ENCODE results near the gene UQCC5.

The UQCC5 gene, protein sequence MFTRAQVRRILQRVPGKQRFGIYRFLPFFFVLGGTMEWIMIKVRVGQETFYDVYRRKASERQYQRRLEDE
- 5.8 to 8.8 (median 6.7) reads per million in 3 experiments for total RNA-seq

DNA sequence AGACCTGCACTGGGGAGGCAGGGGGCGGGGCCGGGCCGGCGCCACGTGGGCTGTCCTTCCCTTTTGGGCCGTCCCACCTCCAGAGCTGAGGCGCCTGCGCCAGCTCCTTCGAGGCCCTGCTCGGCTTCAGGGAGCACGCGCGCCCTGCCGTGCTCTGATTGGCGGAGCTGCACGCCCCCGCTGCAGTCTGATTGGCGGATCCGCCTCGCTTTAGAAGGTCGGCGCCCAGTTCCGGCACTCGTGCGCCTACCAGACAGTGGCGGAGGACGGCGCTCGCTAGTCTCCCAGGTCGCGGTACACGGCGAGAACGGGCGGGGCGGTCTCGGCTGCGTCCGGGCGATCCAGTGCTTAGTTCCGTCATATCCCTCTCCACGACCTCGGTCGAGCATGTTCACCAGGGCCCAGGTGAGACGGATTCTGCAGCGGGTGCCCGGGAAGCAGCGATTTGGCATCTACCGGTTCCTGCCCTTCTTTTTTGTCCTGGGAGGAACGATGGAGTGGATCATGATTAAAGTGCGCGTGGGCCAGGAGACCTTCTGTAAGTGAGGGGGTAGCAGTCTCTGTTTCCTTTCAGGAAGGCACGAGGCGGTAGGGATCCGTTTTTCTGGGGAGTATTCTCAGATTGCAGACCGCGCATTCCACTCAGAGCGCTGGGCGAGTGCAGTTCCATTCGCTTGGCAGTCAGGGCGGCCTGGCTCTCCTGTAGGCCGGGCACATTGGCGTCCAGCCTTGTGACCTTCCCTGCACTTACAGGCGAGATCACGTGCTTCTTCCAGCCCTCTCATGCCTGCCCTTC lies at the start of gene UQCC5:
UQCC5 (plus strand) TSS at position 237 of the 796 bp plus-strand sequence; CDS start at position 388, 151 bp downstream.
- peak; percentile 98 for DNase-seq

GRCh38 chr3:52487050-52487787 lies 49.2 kb upstream of the UQCC5 start:
- no peak for DNase-seq

GRCh38 chr3:52487788-52488691 lies 48.4 kb upstream of the UQCC5 start:
- no peak for DNase-seq

- DNase-seq, result no peak
Measured at GRCh38 chr3:52488746-52489145, 47.7 kb upstream of the UQCC5 start.

DNA sequence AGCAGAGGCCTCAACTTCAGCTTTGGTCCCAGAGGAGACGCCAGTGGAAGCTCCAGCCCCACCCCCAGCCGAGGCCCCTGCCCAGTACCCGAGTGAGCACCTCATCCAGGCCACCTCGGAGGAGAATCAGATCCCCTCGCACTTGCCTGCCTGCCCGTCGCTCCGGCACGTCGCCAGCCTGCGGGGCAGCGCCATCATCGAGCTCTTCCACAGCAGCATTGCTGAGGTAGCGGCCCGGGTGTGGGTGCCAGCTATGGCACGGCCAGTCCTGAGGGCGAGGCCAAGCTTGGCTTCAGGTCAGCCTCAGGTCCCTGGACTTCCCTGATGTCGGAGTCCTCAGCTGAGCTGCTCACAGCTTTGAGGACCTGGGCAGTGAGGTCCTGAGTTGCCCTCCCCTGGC lies 47.0 kb upstream of the UQCC5 start:
- no peak for DNase-seq

DNA sequence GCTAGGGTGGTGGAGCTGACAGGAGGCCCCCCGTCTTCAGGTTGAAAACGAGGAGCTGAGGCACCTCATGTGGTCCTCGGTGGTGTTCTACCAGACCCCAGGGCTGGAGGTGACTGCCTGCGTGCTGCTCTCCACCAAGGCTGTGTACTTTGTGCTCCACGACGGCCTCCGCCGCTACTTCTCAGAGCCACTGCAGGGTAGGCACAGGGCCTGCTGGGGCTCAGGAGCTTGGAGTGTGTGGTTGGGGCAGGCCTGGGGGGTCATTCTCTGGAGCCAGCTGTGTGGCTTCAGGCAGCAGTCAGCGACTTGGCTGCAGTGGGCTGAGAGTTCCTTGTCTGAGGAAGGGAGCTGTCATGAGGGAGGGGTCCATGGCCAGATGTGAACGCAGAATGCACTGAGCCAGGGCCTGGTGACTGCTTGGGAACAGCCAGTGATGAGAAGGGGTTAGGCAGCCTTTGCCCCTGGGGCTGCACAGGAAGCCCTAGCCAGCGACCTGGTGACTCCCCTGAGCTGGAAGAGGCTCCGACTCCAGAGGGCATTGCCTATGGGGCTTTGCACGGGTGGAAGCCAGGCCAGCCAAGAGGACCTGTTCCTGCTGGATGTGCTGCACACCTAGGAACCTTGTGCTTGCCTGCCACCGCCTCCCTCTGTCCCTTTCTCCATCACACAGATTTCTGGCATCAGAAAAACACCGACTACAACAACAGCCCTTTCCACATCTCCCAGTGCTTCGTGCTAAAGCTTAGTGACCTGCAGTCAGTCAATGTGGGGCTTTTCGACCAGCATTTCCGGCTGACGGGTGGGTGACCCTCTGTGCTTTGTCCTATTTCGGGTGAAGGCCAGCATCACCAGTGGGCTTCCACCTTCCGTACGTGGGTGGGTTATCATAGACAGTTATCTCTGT lies 46.1 kb upstream of the UQCC5 start:
- no peak for DNase-seq

- no peak for DNase-seq
Measured at GRCh38 chr3:52490939-52491526, 45.4 kb upstream of the UQCC5 start.

DNA sequence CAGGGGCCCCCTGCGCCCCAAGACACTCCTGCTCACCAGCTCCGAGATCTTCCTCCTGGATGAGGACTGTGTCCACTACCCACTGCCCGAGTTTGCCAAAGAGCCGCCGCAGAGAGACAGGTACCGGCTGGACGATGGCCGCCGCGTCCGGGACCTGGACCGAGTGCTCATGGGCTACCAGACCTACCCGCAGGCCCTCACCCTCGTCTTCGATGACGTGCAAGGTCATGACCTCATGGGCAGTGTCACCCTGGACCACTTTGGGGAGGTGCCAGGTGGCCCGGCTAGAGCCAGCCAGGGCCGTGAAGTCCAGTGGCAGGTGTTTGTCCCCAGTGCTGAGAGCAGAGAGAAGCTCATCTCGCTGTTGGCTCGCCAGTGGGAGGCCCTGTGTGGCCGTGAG lies 44.3 kb upstream of the UQCC5 start:
- DNase-seq, result no peak

DNA sequence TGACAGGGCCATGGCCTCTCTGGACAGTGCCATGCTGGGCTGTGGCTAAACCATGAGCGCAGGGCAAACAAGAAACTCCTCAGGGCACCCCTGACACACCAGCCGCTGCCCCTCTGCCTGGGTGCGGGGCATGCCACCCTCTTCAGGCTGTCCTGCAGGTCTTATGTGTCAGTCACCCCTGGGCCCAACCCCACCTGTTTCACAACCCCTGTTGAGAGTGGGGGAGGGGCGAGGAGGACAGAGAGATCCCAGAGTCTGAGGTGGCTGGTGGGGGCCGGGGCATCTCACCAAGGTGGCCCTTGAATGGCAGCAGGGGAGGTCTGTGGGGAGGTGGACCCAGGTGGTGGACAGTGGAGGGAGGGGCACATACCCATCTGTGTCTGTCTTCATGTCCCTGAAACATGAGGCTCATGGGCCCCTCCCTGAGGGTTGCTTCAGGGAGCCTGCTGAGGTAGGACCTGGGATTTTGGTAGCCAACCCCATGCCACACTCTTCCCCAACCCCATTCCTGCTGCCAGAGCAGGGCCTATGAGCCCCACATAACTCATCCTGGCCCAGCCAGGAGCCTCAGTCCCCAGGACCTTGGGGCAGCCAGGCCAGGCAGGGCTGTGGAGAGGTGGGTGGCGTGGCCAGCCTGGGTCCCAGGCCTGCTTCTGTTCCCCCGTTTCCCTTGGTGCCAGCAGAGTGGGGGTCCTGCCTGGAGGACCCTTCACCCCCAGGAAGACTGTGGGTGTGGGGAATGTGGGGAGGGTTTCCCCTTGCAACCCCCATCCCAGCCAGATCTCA lies 43.0 kb upstream of the UQCC5 start:
- no peak for DNase-seq

- no peak for DNase-seq
Measured at GRCh38 chr3:52494445-52494844, 42.0 kb upstream of the UQCC5 start.

DNA sequence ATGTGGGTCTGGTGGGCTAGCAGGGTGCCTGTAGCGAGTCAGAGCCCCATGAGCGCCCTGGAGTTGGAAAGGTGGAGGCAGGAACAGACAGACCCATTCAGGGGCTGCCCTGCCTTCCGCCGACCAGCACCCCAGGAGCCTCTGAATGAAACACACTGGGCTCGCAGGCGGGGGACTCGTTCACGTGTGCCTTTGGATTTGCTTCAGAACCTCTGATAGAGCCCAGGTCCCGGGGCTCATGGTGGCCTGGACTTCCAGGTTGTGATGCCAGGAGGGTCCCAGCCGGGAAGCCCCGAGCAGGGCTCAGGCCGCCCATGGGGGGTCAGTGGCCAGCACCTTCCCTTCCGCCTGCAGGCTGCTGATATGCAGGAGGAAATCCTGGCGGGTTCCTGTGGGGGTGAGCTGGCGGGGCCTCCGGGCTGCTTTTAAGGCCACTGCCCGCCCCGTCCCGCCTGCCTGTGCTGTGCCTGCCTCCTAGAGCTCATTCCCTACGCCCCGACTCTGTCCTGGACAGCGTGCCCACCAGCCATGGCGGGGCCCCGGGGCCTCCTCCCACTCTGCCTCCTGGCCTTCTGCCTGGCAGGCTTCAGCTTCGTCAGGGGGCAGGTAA lies 41.4 kb upstream of the UQCC5 start, which contains the start of gene STAB1:
STAB1 (plus strand) TSS at position 453 of the 610 bp plus-strand sequence; CDS start at position 529, 76 bp downstream.
- DNase-seq, result no peak

- no peak for DNase-seq
Measured at GRCh38 chr3:52495777-52496602, 40.4 kb upstream of the UQCC5 start.

DNA sequence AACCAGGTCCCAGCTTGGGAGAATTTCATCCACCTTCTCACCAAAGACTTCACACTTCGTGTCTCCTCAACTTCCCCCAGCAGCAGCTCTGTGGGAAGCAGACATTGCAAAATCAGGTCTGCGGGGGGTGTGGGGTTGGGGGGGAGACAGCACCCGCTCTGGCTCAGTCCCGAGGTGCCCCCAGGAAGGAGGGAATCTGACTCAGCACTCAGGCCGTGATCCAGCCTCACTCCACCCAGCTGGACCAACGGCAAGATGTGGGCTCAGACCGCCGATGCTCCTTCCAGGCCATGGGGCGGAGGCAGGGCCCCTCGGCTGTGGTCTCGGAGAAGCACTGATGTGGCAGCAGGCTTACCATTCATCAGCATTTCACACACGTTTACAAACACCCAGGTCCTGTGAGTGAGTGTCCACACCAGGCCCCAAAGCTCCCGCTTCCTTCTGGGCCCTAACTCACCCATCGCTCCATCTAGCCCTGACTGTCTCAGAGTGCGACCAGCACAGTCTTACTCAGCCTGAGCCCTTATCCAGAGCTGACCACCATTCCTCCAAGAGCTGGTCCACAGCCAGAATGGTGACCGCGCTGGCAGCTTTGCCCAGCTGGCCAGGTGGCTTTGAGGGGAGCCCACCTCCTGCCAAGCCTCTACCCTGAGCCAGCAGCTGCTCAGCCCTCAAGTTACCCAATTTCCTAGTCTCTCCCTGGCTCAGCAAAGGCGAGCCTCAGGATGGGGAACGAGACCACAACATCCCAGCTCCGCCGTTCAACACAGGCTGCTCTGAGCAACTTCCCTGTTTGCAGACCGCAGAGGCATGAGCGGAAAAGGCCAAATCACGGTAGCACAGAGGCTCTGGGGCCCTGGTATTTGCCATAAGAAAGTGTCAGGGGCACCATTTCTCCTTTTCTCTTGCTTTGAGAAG lies 38.0 kb upstream of the UQCC5 start:
- DNase-seq, result no peak

DNA sequence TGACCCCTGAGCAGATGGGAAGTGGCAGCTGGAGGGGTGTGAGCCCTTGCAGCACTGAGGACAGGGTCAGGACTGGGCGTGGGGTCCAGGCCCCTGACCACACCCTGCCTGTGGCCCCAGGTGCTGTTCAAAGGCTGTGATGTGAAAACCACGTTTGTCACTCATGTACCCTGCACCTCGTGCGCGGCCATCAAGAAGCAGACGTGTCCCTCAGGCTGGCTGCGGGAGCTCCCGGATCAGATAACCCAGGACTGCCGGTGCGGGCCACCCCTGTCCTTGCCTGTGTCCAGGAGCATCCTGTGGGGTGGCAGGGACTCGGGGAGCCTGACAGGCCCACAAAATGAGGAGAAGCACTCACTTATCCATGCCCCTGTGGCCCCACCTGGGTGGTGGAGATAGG lies 35.4 kb upstream of the UQCC5 start:
- DNase-seq, result no peak

DNA sequence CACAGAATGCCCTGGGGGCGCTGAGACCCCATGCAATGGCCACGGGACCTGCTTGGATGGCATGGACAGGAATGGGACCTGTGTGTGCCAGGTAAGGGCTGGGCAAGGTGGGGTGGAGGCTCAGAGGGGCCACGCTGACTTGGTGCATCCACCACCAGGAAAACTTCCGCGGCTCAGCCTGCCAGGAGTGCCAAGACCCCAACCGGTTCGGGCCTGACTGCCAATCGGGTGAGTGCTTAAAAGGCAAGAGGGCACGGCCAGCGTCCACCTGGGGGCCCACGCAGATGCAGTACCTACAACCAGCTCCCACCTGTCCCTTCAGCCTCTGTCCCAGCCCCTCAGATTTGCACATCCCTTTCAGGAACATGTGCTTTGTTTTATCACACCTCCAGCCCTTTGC lies 34.4 kb upstream of the UQCC5 start:
- DNase-seq, result no peak

- no peak for DNase-seq
Measured at GRCh38 chr3:52502808-52503350, 33.5 kb upstream of the UQCC5 start.

DNA sequence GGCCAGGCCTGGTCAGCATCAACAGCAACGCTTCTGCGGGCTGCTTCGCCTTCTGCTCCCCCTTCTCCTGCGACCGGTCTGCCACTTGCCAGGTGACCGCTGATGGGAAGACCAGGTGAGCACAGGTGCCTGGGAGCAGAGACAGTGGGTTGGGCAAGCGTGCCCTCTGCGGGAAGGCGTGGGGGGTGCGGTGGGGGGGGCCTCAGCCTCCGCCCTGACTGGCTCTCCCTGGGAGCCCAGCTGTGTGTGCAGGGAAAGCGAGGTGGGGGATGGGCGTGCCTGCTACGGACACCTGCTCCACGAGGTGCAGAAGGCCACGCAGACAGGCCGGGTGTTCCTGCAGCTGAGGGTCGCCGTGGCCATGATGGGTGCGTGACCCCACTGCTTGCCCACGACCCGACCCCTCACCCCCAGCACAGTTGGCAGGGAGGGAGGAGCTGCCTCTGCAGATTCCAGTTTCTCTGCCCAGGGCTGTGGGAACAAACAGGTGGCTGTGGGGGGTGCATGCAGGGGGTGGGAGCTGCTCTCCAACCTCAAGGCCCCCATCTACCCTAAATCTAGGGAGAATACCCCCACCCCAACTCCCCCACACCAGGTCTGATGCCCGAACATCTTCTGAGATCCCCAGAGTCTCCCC lies 32.5 kb upstream of the UQCC5 start:
- no peak for DNase-seq
